ENCODE measurements around the gene PLEKHG3. TPM values are rescaled to one million over a fixed set of nuclear protein-coding genes. Genes with fewer than 3 reads are reported as not detected.

Gene PLEKHG3
- total RNA-seq, 1 experiment from 2014 or later, result 34.0 TPM

DNA sequence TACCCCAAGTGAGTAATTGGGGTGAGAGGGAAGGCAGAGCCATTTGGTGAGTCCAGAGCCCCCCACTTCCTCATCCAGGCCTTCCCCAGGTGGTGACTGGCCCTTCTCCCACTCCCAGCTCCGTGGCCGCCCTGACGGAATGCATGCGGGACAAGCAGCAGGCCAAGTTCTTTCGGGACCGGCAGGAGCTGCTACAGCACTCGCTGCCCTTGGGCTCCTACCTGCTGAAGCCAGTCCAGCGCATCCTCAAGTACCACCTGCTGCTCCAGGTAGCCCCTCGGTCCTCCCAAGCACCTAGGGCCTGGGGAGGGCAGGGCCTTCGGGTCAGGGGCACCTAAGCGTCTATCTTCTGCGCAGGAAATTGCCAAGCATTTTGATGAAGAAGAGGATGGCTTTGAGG lies 26.5 kb downstream of the PLEKHG3 start:
- peaks cover 8% of the 10 kb centered on the region; the same call in 1 of the 2 replicates for H3K4me1 ChIP-seq (ENCODE audit: control insufficient read depth, insufficient read depth, low read length)
- intact Hi-C loops (cut with micrococcal nuclease; ENCODE audit: unreplicated experiment), result no loop called here
- no peaks in the 10 kb centered on the region for H3K9me3 ChIP-seq (ENCODE audit: control insufficient read depth, insufficient read depth, low read depth, low read length)
- ATAC-seq (no peak), DNase-seq (ENCODE audit: low read depth, low spot score) (no peak)
- TF ChIP-seq TCF7L2 (IDR thresholded peaks at IDR 0.05; ENCODE audit: low read depth, low read length) (no peak), POLR2AphosphoS5 (IDR thresholded peaks at IDR 0.05; ENCODE audit: low read depth, low read length) (no peak)
- TF ChIP-seq, protein P1, sequence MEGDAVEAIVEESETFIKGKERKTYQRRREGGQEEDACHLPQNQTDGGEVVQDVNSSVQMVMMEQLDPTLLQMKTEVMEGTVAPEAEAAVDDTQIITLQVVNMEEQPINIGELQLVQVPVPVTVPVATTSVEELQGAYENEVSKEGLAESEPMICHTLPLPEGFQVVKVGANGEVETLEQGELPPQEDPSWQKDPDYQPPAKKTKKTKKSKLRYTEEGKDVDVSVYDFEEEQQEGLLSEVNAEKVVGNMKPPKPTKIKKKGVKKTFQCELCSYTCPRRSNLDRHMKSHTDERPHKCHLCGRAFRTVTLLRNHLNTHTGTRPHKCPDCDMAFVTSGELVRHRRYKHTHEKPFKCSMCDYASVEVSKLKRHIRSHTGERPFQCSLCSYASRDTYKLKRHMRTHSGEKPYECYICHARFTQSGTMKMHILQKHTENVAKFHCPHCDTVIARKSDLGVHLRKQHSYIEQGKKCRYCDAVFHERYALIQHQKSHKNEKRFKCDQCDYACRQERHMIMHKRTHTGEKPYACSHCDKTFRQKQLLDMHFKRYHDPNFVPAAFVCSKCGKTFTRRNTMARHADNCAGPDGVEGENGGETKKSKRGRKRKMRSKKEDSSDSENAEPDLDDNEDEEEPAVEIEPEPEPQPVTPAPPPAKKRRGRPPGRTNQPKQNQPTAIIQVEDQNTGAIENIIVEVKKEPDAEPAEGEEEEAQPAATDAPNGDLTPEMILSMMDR (IDR thresholded peaks at IDR 0.05), result no peak
- H3K27ac ChIP-seq (ENCODE audit: low read length), result no peak overlapping the region
- POLR2A ChIA-PET, result no interaction called here
- no TSS peak for BruUV-seq (replicated peaks)
- no peaks in the 10 kb centered on the region for H3K36me3 ChIP-seq (ENCODE audit: control insufficient read depth, insufficient read depth, low read length)
- CTCF ChIA-PET, result no interaction called here
- H3K27me3 ChIP-seq (ENCODE audit: control insufficient read depth, insufficient read depth, low read length), result no peaks in the 10 kb centered on the region
- H3K4me3 ChIP-seq (ENCODE audit: low read depth in 2 of 2, low read length in 2 of 2), result no peak overlapping the region
- in situ Hi-C loops (cut with HindIII; ENCODE audit: low pct_unique_long_range_greater_than_20kb, low sequenced_read_pairs), result no loop called here

DNA sequence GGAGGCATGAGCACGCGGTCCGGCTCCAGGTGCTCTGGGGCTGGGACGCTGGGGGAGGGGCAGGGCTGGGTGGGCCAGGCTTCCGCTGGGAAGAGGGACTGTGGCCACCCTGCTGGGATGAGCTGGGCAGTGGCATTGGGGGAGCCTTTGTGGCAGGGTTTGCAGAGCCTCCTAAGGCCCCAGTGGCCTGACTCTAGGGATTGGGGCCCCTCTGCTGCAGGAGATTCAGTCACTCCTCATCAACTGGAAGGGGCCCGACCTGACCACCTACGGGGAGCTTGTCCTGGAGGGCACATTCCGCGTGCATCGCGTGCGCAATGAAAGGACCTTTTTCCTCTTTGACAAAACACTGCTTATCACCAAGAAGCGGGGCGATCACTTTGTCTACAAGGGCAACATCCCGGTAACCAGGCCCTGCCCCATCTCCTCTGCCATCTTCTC lies 26.9 kb downstream of the PLEKHG3 start:
- ChIA-PET POLR2A (no interaction called here), CTCF (no interaction called here)
- TF ChIP-seq POLR2AphosphoS5 (IDR thresholded peaks at IDR 0.05; ENCODE audit: low read depth, low read length), result no peak
- TF ChIP-seq, protein P2, sequence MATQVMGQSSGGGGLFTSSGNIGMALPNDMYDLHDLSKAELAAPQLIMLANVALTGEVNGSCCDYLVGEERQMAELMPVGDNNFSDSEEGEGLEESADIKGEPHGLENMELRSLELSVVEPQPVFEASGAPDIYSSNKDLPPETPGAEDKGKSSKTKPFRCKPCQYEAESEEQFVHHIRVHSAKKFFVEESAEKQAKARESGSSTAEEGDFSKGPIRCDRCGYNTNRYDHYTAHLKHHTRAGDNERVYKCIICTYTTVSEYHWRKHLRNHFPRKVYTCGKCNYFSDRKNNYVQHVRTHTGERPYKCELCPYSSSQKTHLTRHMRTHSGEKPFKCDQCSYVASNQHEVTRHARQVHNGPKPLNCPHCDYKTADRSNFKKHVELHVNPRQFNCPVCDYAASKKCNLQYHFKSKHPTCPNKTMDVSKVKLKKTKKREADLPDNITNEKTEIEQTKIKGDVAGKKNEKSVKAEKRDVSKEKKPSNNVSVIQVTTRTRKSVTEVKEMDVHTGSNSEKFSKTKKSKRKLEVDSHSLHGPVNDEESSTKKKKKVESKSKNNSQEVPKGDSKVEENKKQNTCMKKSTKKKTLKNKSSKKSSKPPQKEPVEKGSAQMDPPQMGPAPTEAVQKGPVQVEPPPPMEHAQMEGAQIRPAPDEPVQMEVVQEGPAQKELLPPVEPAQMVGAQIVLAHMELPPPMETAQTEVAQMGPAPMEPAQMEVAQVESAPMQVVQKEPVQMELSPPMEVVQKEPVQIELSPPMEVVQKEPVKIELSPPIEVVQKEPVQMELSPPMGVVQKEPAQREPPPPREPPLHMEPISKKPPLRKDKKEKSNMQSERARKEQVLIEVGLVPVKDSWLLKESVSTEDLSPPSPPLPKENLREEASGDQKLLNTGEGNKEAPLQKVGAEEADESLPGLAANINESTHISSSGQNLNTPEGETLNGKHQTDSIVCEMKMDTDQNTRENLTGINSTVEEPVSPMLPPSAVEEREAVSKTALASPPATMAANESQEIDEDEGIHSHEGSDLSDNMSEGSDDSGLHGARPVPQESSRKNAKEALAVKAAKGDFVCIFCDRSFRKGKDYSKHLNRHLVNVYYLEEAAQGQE (IDR thresholded peaks at IDR 0.05; ENCODE audit: insufficient read depth in 1 of 2, low read depth in 2 of 2, low read length in 1 of 2), result no peak
- no peak for TF ChIP-seq TCF7L2 (IDR thresholded peaks at IDR 0.05; ENCODE audit: low read depth, low read length)
- TF ChIP-seq SIN3A (IDR thresholded peaks at IDR 0.05; ENCODE audit: borderline replicate concordance, insufficient read depth, low read depth, low read length), result no peak
- TF ChIP-seq, protein P1 (IDR thresholded peaks at IDR 0.05), result no peak
- no peak for ATAC-seq
- no peak overlapping the region for H3K4me3 ChIP-seq (ENCODE audit: low read depth in 2 of 2, low read length in 2 of 2)
- H3K27me3 ChIP-seq (ENCODE audit: control insufficient read depth, insufficient read depth, low read length), result no peaks in the 10 kb centered on the region
- intact Hi-C loops (cut with micrococcal nuclease; ENCODE audit: unreplicated experiment) (no loop called here), in situ Hi-C loops (cut with HindIII; ENCODE audit: low pct_unique_long_range_greater_than_20kb, low sequenced_read_pairs) (no loop called here)
- no TSS peak for BruUV-seq (replicated peaks)
- no peaks in the 10 kb centered on the region for H3K9me3 ChIP-seq (ENCODE audit: control insufficient read depth, insufficient read depth, low read depth, low read length)
- H3K36me3 ChIP-seq (ENCODE audit: control insufficient read depth, insufficient read depth, low read length), result no peaks in the 10 kb centered on the region
- no peak for DNase-seq (ENCODE audit: low read depth, low spot score)
- H3K27ac ChIP-seq (ENCODE audit: low read length), result no peak overlapping the region
- peaks cover 4% of the 10 kb centered on the region; the same call in 1 of the 2 replicates for H3K4me1 ChIP-seq (ENCODE audit: control insufficient read depth, insufficient read depth, low read length)
